LNCAP (cell line): ENCODE results near the gene TSR3.

Experiments used
- TF ChIP-seq, protein P1 (sequence below): fragments of 450-650 bp; IDR thresholded peaks from 2 replicates; pipeline ENCODE4 v1.5.1; 2017; ENCODE audit warnings: mild to moderate bottlenecking

Gene TSR3

DNA sequence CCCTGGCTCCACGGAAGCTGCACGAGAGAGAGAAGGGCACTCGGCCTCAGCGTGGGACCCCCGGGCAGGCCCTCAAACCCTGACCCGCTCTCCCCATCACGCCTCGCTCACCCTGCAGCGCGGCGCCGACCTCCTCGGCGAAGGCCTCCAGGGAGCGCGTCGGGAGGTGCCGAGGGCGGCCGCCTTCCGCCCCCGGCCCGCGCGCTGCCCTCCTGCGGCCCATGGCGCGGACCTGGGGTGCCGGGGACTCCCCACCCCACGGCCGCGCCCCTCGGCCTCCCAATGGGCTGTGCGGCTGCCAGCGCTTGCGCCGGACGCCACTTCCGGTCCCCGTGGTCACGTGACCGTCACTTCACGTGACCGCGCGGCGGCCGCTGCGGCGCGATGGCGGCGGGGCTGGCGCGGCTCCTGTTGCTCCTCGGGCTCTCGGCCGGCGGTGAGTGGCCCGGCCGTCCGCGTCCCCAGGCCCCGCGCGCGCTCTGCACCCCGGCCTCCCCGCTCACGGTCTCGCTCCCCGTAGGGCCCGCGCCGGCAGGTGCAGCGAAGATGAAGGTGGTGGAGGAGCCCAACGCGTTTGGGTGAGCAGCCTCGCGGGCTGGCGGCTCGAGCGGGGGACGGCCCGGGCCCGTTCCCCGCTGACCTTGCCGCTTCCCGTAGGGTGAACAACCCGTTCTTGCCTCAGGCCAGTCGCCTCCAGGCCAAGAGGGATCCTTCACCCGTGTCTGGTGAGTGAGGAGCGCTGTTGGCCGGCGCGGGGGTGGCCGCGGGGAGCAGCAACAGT, at the start of gene TSR3, which contains the start of gene GNPTG:
TSR3 (minus strand) TSS at position 297 of the 781 bp plus-strand sequence; CDS start at position 223, 74 bp downstream.
GNPTG (plus strand) TSS at position 350 of the 781 bp plus-strand sequence; CDS start at position 385, 35 bp downstream.
- TF ChIP-seq, protein P1, sequence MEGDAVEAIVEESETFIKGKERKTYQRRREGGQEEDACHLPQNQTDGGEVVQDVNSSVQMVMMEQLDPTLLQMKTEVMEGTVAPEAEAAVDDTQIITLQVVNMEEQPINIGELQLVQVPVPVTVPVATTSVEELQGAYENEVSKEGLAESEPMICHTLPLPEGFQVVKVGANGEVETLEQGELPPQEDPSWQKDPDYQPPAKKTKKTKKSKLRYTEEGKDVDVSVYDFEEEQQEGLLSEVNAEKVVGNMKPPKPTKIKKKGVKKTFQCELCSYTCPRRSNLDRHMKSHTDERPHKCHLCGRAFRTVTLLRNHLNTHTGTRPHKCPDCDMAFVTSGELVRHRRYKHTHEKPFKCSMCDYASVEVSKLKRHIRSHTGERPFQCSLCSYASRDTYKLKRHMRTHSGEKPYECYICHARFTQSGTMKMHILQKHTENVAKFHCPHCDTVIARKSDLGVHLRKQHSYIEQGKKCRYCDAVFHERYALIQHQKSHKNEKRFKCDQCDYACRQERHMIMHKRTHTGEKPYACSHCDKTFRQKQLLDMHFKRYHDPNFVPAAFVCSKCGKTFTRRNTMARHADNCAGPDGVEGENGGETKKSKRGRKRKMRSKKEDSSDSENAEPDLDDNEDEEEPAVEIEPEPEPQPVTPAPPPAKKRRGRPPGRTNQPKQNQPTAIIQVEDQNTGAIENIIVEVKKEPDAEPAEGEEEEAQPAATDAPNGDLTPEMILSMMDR, result no peak

DNA sequence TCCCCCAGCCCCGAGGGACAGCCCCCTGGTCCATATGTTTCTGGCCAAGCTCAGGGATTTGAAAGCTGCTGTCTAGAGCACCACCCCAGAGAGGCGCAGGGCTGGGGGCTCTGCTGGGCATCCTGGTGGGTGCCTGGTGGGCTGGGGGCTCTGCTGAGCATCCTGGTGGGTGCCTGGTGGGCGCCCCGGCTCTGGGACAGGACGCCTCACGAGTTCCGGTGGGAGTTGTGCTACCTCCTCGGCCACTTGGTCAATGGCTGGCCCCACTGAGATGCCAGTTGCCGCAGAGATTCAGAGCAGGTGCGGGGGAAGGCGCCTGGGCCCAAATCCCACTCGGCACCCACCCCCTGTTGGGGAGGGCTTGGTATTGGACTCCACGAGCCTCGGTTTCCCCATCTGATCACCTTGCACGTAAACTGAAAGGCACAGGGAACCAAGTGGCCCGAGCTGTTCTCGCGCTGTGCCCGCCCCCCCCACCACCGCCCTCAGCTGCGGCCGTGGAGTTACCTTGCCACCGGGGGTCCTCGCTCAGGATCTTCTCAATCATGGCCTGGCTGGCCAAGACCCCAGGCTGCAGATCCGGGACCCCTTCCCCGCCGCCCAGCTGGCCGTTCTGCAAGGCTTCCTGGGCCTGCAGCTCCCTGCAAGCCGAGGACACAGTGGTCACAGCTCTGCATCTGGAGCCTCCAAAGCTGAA, 49.5 kb upstream of the TSR3 start:
- TF ChIP-seq, protein P1, result no peak

DNA sequence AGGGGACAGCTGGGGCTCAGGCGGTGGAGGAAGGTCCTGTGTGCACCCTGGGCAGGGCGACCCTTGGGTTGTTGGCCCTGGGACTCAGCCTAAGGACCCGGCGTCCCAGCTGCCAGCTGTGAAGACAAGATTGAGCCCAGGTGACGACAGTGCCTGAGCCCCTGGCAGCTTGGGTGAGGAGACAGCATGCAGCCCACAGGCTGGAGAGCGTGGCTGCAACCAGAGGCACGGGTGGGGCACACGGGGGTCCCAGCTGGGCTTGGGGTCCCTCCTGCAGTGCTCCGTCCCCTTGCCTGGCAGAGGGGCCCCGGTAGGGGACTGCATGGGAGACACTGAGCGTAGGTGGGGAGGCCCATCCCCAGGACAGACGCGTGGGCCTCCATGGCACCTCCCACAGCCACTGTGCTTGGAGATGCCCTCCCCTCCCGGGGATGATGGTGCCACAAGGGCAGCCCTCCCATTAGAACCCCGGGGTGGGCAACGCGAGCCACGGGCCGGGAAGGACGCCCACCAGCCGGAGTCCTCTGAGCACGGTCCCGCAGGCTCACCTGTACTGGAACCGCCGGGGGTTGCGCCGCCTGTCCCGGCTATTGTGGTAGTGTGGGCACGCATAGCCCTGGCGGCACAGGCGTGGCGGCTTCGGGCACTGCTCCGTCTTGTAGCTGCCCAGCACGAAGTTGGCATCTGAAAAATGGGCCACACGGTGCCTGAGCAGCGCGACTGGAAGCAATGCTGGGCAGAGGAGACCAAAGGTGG, 47.3 kb upstream of the TSR3 start:
- TF ChIP-seq, protein P1, result no peak

DNA sequence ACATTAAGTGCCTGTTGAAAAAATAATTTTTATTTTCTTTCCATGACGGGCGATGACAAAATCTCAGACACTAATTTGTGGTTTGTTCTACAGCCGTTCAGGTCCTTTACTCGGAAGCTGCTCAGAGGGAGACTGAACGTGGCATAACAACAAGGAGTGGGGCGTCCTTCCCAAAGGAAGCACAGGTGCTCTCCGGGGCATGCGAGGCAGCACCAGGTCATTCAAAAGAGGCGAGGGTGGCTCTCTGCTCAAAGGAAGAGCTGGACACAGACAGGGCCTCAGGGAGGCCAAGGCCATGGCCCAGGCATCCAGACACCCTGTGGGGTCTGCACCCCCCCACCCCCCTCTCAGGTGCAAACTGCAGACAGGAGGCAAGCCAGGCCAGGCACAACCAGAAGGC, 46.7 kb upstream of the TSR3 start:
- TF ChIP-seq, protein P1, result no peak

DNA sequence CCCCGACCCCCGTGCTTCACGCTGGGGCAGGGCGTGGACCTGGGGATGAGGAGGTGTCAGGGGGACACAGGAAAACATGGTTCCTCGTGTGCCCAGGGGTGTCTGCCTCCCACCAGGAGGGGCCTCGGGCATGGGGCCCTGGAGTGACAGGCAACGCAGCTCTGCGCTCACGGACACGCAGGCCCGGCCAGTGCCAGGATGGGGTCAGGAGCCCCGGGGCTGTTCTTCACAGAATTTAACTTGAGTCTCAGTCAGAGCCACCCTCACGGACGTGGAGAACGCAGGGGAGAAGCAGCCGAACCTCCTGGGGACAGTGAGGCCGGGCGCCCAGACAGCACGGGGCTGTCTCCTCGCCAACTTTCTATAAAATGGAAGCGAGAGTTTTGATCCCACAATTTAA, 46.1 kb upstream of the TSR3 start:
- TF ChIP-seq, protein P1, result no peak

DNA sequence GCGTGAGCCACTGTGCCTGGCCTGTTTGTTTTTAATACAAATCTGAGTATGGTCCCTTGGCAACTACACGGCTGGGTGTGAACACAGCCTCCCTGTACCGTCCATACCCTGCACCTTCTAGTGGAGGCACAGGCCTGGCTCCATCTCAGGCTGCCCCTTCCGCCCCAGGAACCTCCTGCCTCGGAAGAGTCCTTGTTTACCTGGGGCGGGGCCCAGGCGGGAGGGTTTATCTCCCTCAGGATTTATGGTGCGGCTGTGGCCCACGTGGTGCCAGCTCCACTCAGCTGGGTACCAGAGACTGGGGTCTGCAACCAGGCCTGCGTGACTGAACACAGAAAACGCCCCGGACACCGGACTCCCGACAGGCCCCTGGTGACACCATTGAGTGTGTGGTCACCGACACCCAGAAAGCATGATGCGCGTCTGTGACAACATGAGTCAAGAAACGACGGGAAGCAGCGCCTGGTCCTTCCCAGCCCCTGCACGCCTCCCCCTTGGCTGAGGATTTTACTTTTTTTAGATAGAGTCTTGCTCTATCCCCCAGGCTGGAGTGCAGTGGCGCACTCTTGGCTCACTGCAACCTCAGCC, 43.9 kb upstream of the TSR3 start:
- TF ChIP-seq, protein P1, result no peak

DNA sequence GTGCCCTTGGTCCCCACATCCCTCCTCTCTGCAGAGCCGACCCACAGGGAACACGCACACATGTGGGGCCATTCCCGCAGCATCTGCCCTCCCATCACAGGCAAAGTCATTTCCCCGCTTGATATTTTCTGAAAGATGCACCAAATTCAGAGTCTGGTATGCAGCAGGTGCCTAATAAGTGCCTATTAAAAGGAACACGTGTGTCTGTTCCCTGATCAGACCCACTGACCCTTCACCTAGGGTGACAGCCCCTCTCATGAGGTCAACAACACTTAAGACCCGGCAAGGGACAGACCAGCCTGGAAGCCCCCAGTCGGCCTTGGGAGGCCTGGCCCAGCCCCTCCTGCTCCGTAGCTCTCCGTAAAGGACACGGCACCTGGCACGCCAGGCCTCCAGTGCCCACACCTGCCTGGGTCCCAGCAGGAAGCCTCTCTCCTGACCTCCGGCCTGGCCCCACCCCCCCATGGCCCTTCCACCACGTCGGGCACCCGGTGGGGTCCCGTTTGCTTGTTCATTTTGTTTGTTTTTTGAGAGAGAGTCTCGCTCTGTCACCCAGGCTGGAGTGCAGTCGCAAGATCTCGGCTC, 42.8 kb upstream of the TSR3 start:
- TF ChIP-seq, protein P1, result no peak
